MM.1S (cell line): Measurements from ENCODE around the gene DIAPH3.

ENCODE experiments used
- DNase-seq: peaks from one replicate; pipeline ENCODE4 v3.0.0-alpha.2; 2015
- H2AFZ ChIP-seq: fragments of 300-600 bp; sonication (generic); 2 replicates; pipeline ENCODE4 v1.6.0; 2016; ENCODE audit warnings: antibody characterized with exemption, low read length
- H3F3A ChIP-seq: fragments of 300-600 bp; sonication (generic); 2 replicates; pipeline ENCODE4 v1.6.1; 2016; ENCODE audit warnings: mild to moderate bottlenecking, antibody characterized with exemption, low read length, moderate library complexity, mixed read lengths; ENCODE audit not compliant: insufficient read depth
- H3K27ac ChIP-seq: fragments of 300-600 bp; sonication (generic); 2 replicates; pipeline ENCODE4 v1.5.1; 2016; ENCODE audit warnings: mild to moderate bottlenecking, low read length
- H3K27me3 ChIP-seq: fragments of 300-600 bp; sonication (generic); replicated peaks from 2 replicates; pipeline ENCODE4 v1.6.0; 2016; ENCODE audit warnings: low read length; ENCODE audit not compliant: insufficient read depth
- H3K36me3 ChIP-seq: fragments of 300-600 bp; sonication (generic); replicated peaks from 2 replicates; pipeline ENCODE4 v1.6.1; 2016; ENCODE audit warnings: mild to moderate bottlenecking, low read length, mixed read lengths; ENCODE audit not compliant: insufficient read depth
- H3K4me1 ChIP-seq: fragments of 300-600 bp; sonication (generic); 2 replicates; pipeline ENCODE4 v1.6.1; 2016; ENCODE audit warnings: low read length, mixed read lengths
- H3K4me2 ChIP-seq: fragments of 300-600 bp; sonication (generic); 2 replicates; pipeline ENCODE4 v1.6.0; 2016; ENCODE audit warnings: low read depth, low read length
- H3K4me3 ChIP-seq: fragments of 300-600 bp; sonication (generic); 2 replicates; pipeline ENCODE4 v1.5.1; 2016; ENCODE audit warnings: low read length, mixed read lengths
- H3K79me2 ChIP-seq: fragments of 300-600 bp; sonication (generic); 2 replicates; pipeline ENCODE4 v1.6.1; 2016; ENCODE audit warnings: mixed run types, low read length, mixed read lengths
- H3K9ac ChIP-seq: fragments of 300-600 bp; sonication (generic); 2 replicates; pipeline ENCODE4 v1.6.1; 2016; ENCODE audit warnings: low read length, mixed read lengths
- H3K9me2 ChIP-seq: fragments of 300-600 bp; sonication (generic); replicated peaks from 2 replicates; pipeline ENCODE4 v1.6.1; 2016; ENCODE audit warnings: mild to moderate bottlenecking, low read length, mixed read lengths; ENCODE audit not compliant: insufficient read depth
- H3K9me3 ChIP-seq: fragments of 300-600 bp; sonication (generic); replicated peaks from 2 replicates; pipeline ENCODE4 v1.6.1; 2016; ENCODE audit warnings: mild to moderate bottlenecking, low read length, mixed read lengths; ENCODE audit not compliant: insufficient read depth
- H4K20me1 ChIP-seq: fragments of 300-600 bp; sonication (generic); 2 replicates; pipeline ENCODE4 v1.6.1; 2016; ENCODE audit warnings: mild to moderate bottlenecking, low read length, moderate library complexity, mixed read lengths; ENCODE audit not compliant: insufficient read depth
- EZH2 ChIP-seq: fragments of 300-600 bp; sonication (generic); optimal IDR thresholded peaks from 2 replicates; pipeline ENCODE3; 2017; ENCODE audit warnings: low read depth, mild to moderate bottlenecking, antibody characterized with exemption, low read length, mixed read lengths
- EZH2phosphoT487 ChIP-seq: fragments of 300-600 bp; sonication (generic); IDR thresholded peaks from 2 replicates; pipeline ENCODE4 v1.6.1; 2018; ENCODE audit warnings: antibody characterized with exemption, low read length
- TF ChIP-seq, protein P1 (sequence below): fragments of 300-600 bp; sonication (generic); IDR thresholded peaks from 2 replicates; pipeline ENCODE4 v1.5.1; 2016; ENCODE audit warnings: antibody characterized with exemption, low read length, mixed read lengths

Gene DIAPH3

DNA sequence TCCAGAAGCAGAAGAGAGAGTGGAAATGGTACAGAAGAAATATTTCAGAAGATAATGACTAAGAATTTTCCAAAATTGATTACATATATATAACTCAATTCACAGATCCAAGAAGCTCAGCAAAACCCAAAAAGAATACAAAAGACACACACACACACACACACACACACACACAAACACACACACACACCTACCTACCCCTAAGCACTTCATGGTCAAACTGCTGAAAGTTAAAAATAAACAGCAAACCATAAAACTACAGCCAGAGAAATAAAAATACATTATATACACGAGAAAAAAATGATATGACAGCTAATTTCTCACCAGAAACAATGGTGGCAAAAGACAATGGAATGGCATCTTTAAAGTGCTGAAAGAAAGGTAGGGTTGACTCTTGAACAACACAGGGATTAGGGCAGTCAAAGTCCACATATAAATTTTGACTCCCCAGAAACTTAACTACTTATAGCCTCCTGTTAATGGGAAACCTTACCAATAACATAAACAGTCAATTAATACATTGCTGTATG is 49.2 kb downstream of the DIAPH3 start:
- Histone ChIP-seq H3K36me3 (no peaks in the 10 kb centered on the region), H3F3A (no peaks in the 10 kb centered on the region), H3K79me2 (no peaks in the 10 kb centered on the region)

DNA sequence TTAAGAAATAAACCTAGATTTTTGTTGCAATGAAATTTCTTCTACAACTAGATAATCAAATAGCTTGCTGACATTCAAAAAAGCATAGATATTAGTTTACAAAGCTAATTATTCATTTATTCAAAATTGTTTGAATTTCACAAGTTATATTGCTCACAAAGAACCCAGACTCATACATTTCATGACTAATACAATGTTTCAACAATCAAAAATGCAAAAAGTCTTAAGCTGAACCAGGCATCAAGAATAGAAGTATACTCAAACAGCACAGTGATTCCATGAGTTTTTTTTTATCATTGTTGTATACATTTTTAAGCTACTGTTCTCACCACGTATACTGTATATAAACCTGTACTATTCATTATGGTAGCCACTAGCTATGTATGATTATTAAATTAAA is 51.0 kb downstream of the DIAPH3 start:
- Histone ChIP-seq H3K9me2 (no peaks in the 10 kb centered on the region), H3K4me1 (no peaks in the 10 kb centered on the region), H3K4me2 (no peak overlapping the region), H3K9ac (no peak overlapping the region), H3F3A (no peaks in the 10 kb centered on the region), H3K9me3 (no peaks in the 10 kb centered on the region), H3K79me2 (no peaks in the 10 kb centered on the region), H3K36me3 (no peaks in the 10 kb centered on the region), H2AFZ (no peak overlapping the region), H3K4me3 (no peak overlapping the region), H4K20me1 (no peaks in the 10 kb centered on the region), H3K27me3 (no peaks in the 10 kb centered on the region), H3K27ac (no peak overlapping the region)
- no peak for DNase-seq
- TF ChIP-seq EZH2 (no peak), EZH2phosphoT487 (no peak)
- TF ChIP-seq, protein P1, sequence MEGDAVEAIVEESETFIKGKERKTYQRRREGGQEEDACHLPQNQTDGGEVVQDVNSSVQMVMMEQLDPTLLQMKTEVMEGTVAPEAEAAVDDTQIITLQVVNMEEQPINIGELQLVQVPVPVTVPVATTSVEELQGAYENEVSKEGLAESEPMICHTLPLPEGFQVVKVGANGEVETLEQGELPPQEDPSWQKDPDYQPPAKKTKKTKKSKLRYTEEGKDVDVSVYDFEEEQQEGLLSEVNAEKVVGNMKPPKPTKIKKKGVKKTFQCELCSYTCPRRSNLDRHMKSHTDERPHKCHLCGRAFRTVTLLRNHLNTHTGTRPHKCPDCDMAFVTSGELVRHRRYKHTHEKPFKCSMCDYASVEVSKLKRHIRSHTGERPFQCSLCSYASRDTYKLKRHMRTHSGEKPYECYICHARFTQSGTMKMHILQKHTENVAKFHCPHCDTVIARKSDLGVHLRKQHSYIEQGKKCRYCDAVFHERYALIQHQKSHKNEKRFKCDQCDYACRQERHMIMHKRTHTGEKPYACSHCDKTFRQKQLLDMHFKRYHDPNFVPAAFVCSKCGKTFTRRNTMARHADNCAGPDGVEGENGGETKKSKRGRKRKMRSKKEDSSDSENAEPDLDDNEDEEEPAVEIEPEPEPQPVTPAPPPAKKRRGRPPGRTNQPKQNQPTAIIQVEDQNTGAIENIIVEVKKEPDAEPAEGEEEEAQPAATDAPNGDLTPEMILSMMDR: no peak

More for the DNA sequence above, 49.2 kb downstream of the DIAPH3 start:
- Histone ChIP-seq H3K9me2 (no peaks in the 10 kb centered on the region), H3K27ac (no peak overlapping the region), H3K4me2 (no peak overlapping the region), H3K4me1 (no peaks in the 10 kb centered on the region), H4K20me1 (no peaks in the 10 kb centered on the region), H3K4me3 (no peak overlapping the region), H3K9me3 (no peaks in the 10 kb centered on the region), H3K27me3 (no peaks in the 10 kb centered on the region), H3K9ac (no peak overlapping the region), H2AFZ (no peak overlapping the region)
- no peak for TF ChIP-seq EZH2
- TF ChIP-seq, protein P1: no peak
- TF ChIP-seq EZH2phosphoT487: no peak
- no peak for DNase-seq

- no peak overlapping the region for H3K27ac ChIP-seq
- no peaks in the 10 kb centered on the region for H3K79me2 ChIP-seq
- no peak for DNase-seq
- no peaks in the 10 kb centered on the region for H3K27me3 ChIP-seq
- no peaks in the 10 kb centered on the region for H3K36me3 ChIP-seq
- H4K20me1 ChIP-seq: no peaks in the 10 kb centered on the region
- H3F3A ChIP-seq: no peaks in the 10 kb centered on the region
- no peak overlapping the region for H3K4me3 ChIP-seq
- no peaks in the 10 kb centered on the region for H3K9me2 ChIP-seq
- H2AFZ ChIP-seq: no peak overlapping the region
- no peak for TF ChIP-seq EZH2phosphoT487
- TF ChIP-seq, protein P1: no peak
- TF ChIP-seq EZH2: no peak
- H3K4me1 ChIP-seq: no peaks in the 10 kb centered on the region
- no peak overlapping the region for H3K4me2 ChIP-seq
- H3K9me3 ChIP-seq: no peaks in the 10 kb centered on the region
- no peak overlapping the region for H3K9ac ChIP-seq
Measured at GRCh38 chr13:60111691-60112090, 52.0 kb downstream of the DIAPH3 start.
